Parathyroid adenoma (tissue), 2 donors: ENCODE results near the gene GNAZ.

ENCODE experiments used
- H2AFZ ChIP-seq: fragments of 300-600 bp; sonication (generic); one replicate; pipeline ENCODE4 v1.7.0; 2017; ENCODE audit warnings: antibody characterized with exemption, mild to moderate bottlenecking
- H3K27ac ChIP-seq: fragments of 300-600 bp; sonication (generic); one replicate; pipeline ENCODE4 v1.7.0; 2017
- H3K27me3 ChIP-seq: fragments of 300-600 bp; sonication (generic); one replicate; pipeline ENCODE4 v1.7.0; 2017; ENCODE audit warnings: low read length; ENCODE audit not compliant: control insufficient read depth, insufficient read depth
- H3K36me3 ChIP-seq: fragments of 300-600 bp; sonication (generic); one replicate; pipeline ENCODE4 v1.7.0; 2017; ENCODE audit warnings: low read length; ENCODE audit not compliant: control insufficient read depth, insufficient read depth
- H3K4me1 ChIP-seq: fragments of 300-600 bp; sonication (generic); one replicate; pipeline ENCODE4 v1.7.0; 2017; ENCODE audit warnings: control low read depth
- H3K4me2 ChIP-seq: fragments of 300-600 bp; sonication (generic); one replicate; pipeline ENCODE4 v1.7.0; 2017; ENCODE audit warnings: low read length
- H3K4me3 ChIP-seq: fragments of 300-600 bp; sonication (generic); one replicate; pipeline ENCODE4 v1.7.0; 2017; ENCODE audit warnings: low read depth, low read length
- H3K79me2 ChIP-seq: fragments of 300-600 bp; sonication (generic); one replicate; pipeline ENCODE4 v1.7.0; 2017; ENCODE audit warnings: control low read depth
- H3K9ac ChIP-seq: fragments of 300-600 bp; sonication (generic); one replicate; pipeline ENCODE4 v1.7.0; 2017; ENCODE audit warnings: mild to moderate bottlenecking
- H3K9me3 ChIP-seq: fragments of 300-600 bp; sonication (generic); one replicate; pipeline ENCODE4 v1.7.0; 2017; ENCODE audit warnings: low read length; ENCODE audit not compliant: control insufficient read depth
- TF ChIP-seq, protein P1 (sequence below): fragments of 300-600 bp; sonication (generic); IDR thresholded peaks from one replicate; pipeline ENCODE4 v1.7.0; 2017; ENCODE audit warnings: antibody characterized with exemption, mild to moderate bottlenecking
- donor health status: primary hyperparathyroidism.

Gene GNAZ

DNA sequence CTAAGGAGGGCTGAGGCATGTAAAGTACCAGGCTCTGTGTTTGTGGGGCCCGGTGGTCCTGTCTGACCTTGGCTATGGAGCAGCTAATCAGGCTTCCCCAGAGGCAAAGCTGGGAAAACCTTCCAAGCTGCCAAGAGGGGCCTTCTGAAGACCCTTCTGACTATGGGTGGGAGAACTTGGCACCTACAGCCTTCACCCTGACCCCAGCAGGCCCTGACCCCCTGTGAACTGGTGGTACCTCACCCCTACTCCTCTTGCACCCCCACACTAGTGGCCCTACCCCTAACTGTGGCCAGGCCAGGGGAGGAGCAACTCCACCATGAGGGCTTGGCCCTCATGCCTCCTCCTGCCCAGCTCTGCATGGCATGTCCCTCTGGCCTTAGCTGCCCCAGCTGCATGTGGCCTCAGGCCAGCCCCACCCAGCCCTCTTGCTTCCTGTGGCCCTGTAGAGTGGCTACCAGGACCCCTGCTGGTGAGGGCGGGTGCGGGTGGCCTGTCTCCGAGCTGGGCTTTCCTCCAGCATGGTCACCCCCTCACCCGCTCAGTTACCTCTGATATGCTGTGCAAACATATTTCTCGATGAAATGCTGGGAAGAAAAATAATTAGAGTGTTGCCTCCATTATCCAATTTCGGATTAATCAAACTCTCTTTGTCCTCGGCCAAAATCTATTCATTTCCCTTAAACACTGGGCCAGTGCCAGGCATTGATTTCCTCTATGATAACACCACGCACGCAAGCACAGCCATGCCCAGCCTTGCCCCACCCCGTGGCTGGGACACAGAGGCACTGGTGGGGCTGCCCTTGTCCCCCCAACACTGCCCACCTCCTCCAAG lies 7.5 kb downstream of the GNAZ start:
- Histone ChIP-seq H3K4me3 (no peak overlapping the region), H3K27me3 (no peaks in the 10 kb centered on the region), H3K9me3 (no peaks in the 10 kb centered on the region), H3K4me1 (peaks cover 12% of the 10 kb centered on the region), H3K27ac (no peak overlapping the region), H3K9ac (no peak overlapping the region), H2AFZ (no peak overlapping the region), H3K36me3 (no peaks in the 10 kb centered on the region), H3K4me2 (no peak overlapping the region), H3K79me2 (no peaks in the 10 kb centered on the region)
- TF ChIP-seq, protein P1, sequence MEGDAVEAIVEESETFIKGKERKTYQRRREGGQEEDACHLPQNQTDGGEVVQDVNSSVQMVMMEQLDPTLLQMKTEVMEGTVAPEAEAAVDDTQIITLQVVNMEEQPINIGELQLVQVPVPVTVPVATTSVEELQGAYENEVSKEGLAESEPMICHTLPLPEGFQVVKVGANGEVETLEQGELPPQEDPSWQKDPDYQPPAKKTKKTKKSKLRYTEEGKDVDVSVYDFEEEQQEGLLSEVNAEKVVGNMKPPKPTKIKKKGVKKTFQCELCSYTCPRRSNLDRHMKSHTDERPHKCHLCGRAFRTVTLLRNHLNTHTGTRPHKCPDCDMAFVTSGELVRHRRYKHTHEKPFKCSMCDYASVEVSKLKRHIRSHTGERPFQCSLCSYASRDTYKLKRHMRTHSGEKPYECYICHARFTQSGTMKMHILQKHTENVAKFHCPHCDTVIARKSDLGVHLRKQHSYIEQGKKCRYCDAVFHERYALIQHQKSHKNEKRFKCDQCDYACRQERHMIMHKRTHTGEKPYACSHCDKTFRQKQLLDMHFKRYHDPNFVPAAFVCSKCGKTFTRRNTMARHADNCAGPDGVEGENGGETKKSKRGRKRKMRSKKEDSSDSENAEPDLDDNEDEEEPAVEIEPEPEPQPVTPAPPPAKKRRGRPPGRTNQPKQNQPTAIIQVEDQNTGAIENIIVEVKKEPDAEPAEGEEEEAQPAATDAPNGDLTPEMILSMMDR: no peak

DNA sequence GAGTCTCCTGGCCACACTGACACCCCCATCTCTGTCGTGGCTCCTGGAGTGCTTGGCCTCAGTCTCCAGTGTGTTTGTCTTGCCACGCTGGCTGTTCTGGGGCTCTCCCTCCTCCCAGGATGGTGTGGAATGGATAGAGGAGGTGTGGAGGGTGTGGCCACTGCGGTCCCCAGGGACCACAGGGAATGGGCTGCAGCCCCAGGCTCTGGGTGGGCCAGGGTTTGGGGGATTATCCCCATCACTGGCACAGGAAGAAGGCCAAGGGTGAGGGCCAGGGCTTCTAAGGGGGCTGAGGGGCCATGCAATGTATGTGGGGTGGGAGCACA lies 8.1 kb downstream of the GNAZ start:
- no peaks in the 10 kb centered on the region for H3K36me3 ChIP-seq
- H3K27me3 ChIP-seq: no peaks in the 10 kb centered on the region
- H3K79me2 ChIP-seq: no peaks in the 10 kb centered on the region
- H3K4me1 ChIP-seq: peaks cover 12% of the 10 kb centered on the region
- H2AFZ ChIP-seq: no peak overlapping the region
- no peak overlapping the region for H3K4me3 ChIP-seq
- H3K27ac ChIP-seq: no peak overlapping the region
- TF ChIP-seq, protein P1: no peak
- no peak overlapping the region for H3K9ac ChIP-seq
- H3K4me2 ChIP-seq: no peak overlapping the region
- no peaks in the 10 kb centered on the region for H3K9me3 ChIP-seq

DNA sequence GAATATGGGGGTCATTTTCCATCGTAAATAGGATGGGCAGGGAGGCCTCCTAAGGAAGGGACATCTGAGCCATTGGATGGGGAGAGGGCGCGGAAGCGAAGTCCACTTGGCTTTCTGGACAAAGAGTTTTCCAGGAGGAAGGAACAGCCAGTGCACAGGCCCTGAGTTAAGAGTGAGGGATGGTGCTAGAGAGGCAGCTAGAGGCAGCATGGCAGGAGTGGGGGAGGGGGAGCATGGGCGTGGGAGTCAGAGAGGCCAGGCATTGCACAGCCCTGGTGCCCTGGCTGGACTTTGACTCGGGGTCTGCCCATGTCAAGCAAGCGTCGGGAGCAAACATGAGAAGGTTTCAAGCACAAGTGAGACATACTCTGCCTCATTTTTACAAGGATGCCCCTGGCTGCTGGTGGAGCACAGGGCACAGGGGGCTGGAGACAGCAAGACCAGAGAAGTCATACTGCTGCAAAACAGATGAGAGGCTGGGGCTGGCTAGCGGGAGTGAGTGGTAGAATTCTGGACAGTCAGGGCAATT lies 9.0 kb downstream of the GNAZ start:
- TF ChIP-seq, protein P1: no peak
- no peaks in the 10 kb centered on the region for H3K36me3 ChIP-seq
- no peaks in the 10 kb centered on the region for H3K79me2 ChIP-seq
- H3K4me2 ChIP-seq: no peak overlapping the region
- H3K9ac ChIP-seq: no peak overlapping the region
- no peaks in the 10 kb centered on the region for H3K27me3 ChIP-seq
- H3K27ac ChIP-seq: no peak overlapping the region
- H3K4me3 ChIP-seq: no peak overlapping the region
- no peak overlapping the region for H2AFZ ChIP-seq
- H3K9me3 ChIP-seq: no peaks in the 10 kb centered on the region
- H3K4me1 ChIP-seq: peaks cover 12% of the 10 kb centered on the region

DNA sequence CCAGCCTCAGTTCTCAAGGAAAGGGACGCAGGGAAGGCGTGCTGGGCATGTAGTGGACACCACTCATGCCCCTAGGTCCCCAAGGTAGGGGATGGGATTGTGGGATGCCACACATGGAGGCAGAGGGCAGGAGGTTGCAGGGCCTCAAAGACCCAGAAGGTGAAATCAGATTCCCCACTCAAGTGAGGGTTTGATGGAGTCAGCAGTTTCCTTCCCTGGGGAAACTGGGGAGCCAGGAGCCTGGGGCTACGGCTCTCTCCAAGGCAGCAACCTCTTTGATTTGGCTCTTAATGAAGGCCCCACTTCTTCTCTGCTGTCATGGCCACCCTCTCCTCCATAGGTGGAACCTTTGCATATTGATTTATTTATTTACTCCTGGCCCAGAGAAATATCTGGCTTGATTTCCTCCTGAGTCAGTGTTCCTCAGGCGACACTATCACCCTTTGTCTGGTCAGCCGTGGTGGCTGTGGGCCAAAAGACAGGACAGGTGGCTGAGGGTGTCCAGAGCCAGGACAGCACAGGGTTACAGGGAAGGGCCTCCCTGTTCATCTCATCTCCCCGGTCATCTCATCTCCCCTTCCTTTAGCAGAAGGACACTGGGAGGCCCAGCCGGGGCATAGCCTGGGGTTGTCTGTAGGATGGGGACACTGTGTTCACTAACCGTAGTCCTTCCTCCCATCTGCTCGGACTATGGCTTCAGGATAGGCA lies 9.6 kb downstream of the GNAZ start:
- peak overlapping the region; percentile 36 for H3K4me2 ChIP-seq
- H3K4me3 ChIP-seq: no peak overlapping the region
- no peak overlapping the region for H3K27ac ChIP-seq
- H3K9me3 ChIP-seq: no peaks in the 10 kb centered on the region
- no peak overlapping the region for H2AFZ ChIP-seq
- no peaks in the 10 kb centered on the region for H3K36me3 ChIP-seq
- H3K79me2 ChIP-seq: no peaks in the 10 kb centered on the region
- no peaks in the 10 kb centered on the region for H3K27me3 ChIP-seq
- no peak overlapping the region for H3K9ac ChIP-seq
- TF ChIP-seq, protein P1: no peak
- H3K4me1 ChIP-seq: peaks cover 12% of the 10 kb centered on the region
